K562 (cell line): Measurements from ENCODE around the gene ERBB4. TPM values are rescaled to one million over a fixed set of nuclear protein-coding genes. Genes with fewer than 3 reads are reported as not detected.

Experiments
- ATAC-seq: fragments of 200-7000 bp; cut with Tn5 transposase; 3 replicates; pipeline ENCODE4 v1.9.1; 2020; ENCODE audit warnings: moderate library complexity
- BruUV-seq: library from RNA; stranded (reverse); fragments of 400-500 nt; replicated peaks from 2 replicates; lab custom pipeline; 2021; lab: Mats Ljungman, UMichigan
- CTCF ChIA-PET: fragments of 300-600 bp; formaldehyde crosslinking; extraction: SDS; loops from one replicate; lab custom pipeline; 2021; ENCODE audit warnings: low intra/inter-chr PET ratio; lab: Yijun Ruan, JAX
- POLR2A ChIA-PET: fragments of 300-600, 350-650 bp; sonication (Branson Sonifier 250); formaldehyde crosslinking; extraction: SDS; loops from one replicate; lab custom pipeline; 2021; ENCODE audit warnings: antibody characterized with exemption, inconsistent platforms; lab: Yijun Ruan, JAX
- DNase-seq, 4 experiments: peaks; one replicate each; pipeline versions ENCODE4 v3.0.0 to v3.0.0-alpha.2; 2011 to 2018; ENCODE audit warnings: low spot score in 3 of 4, mixed read lengths in 3 of 4; ENCODE audit errors: extremely low read depth in 1 of 4
- FAIRE-seq: peaks from 2 replicates; lab custom pipeline; 2011; peaks lifted over from hg19 to GRCh38; lab: Jason Lieb, UNC
- H2AFZ ChIP-seq: 2 replicates; pipeline ENCODE4 v1.6.0; 2011; ENCODE audit warnings: low read depth, low read length, control low read depth, inconsistent platforms
- H3K27ac ChIP-seq: fragments of 200-600 bp; 3 replicates; pipeline ENCODE4 v1.8.0; 2011; ENCODE audit warnings: low read depth, mild to moderate bottlenecking, control low read depth, inconsistent platforms, low read length, moderate library complexity, mixed read lengths; ENCODE audit errors: extremely low read depth
- H3K27me3 ChIP-seq, 2 experiments: fragments of 300-600 bp in 1 of 2; 2 replicates in 1 of 2; 3 replicates in 1 of 2; pipeline versions ENCODE4 v1.6.0 to v1.8.0; 2011; ENCODE audit warnings: inconsistent platforms in 2 of 2, low read length in 2 of 2, mild to moderate bottlenecking in 1 of 2, mixed read lengths in 1 of 2, moderate library complexity in 1 of 2; ENCODE audit not compliant: control insufficient read depth in 2 of 2, insufficient read depth in 2 of 2
- H3K36me3 ChIP-seq: fragments of 300-600 bp; 3 replicates; pipeline ENCODE4 v1.8.0; 2011; ENCODE audit warnings: mild to moderate bottlenecking, low read length, inconsistent platforms; ENCODE audit not compliant: control insufficient read depth, insufficient read depth
- H3K4me1 ChIP-seq, 2 experiments: fragments of 200-600 bp in 1 of 2; replicated peaks in 1 of 2; 2 replicates in 1 of 2; 3 replicates in 1 of 2; pipeline versions ENCODE4 v1.5.1 to v1.8.0; 2011; ENCODE audit warnings: inconsistent platforms in 2 of 2, low read length in 2 of 2, mild to moderate bottlenecking in 1 of 2, mixed read lengths in 1 of 2, moderate library complexity in 1 of 2; ENCODE audit not compliant: control insufficient read depth in 2 of 2, insufficient read depth in 2 of 2
- H3K4me2 ChIP-seq: 2 replicates; pipeline ENCODE4 v1.6.1; 2011; ENCODE audit warnings: low read length, control low read depth, inconsistent platforms, mixed read lengths; ENCODE audit not compliant: insufficient read depth
- H3K4me3 ChIP-seq: fragments of 200-600 bp; sonication (generic), shearing (Covaris generic); 2 replicates; pipeline ENCODE4 v1.5.1; 2016; ENCODE audit warnings: control low read depth, inconsistent platforms
- H3K79me2 ChIP-seq: fragments of 200-600 bp; 3 replicates; pipeline ENCODE4 v1.8.0; 2011; ENCODE audit warnings: low read length, inconsistent platforms; ENCODE audit not compliant: control insufficient read depth, insufficient read depth
- H3K9ac ChIP-seq, 2 experiments: 2 replicates each; pipeline versions ENCODE4 v1.6.0 to v1.6.1; 2011; ENCODE audit warnings: low read depth in 2 of 2, low read length in 2 of 2, control low read depth in 1 of 2, inconsistent platforms in 1 of 2, mild to moderate bottlenecking in 1 of 2, mixed read lengths in 1 of 2; ENCODE audit not compliant: insufficient read depth in 1 of 2
- H3K9me1 ChIP-seq: one replicate; pipeline ENCODE4 v1.6.0; 2011; ENCODE audit warnings: inconsistent platforms, mild to moderate bottlenecking, low read length, moderate library complexity; ENCODE audit not compliant: control insufficient read depth, insufficient read depth
- H3K9me3 ChIP-seq: replicated peaks from 2 replicates; pipeline ENCODE4 v1.5.1; 2011; ENCODE audit warnings: low read depth, low read length, inconsistent platforms; ENCODE audit not compliant: control insufficient read depth, insufficient read depth
- H4K20me1 ChIP-seq: replicated peaks from 2 replicates; pipeline ENCODE4 v1.6.1; 2011; ENCODE audit warnings: low read length, inconsistent platforms, mixed read lengths; ENCODE audit not compliant: control insufficient read depth, insufficient read depth
- CSDE1 ChIP-seq, 2 experiments: fragments of 450-650 bp; IDR thresholded peaks; 2 replicates each; pipeline ENCODE4 v1.6.1; 2016; ENCODE audit warnings: mild to moderate bottlenecking in 1 of 2
- ESRRB ChIP-seq: fragments of 250-450 bp; sonication (Bioruptor Pico); IDR thresholded peaks from 2 replicates; pipeline ENCODE4 v1.5.0; 2020; ENCODE audit warnings: mild to moderate bottlenecking, moderate library complexity, borderline replicate concordance
- PYGO2 ChIP-seq: fragments of 450-650 bp; IDR thresholded peaks from 2 replicates; pipeline ENCODE4 v1.6.1; 2016; ENCODE audit warnings: mild to moderate bottlenecking, missing genetic modification characterization, moderate library complexity, missing compliant biosample characterization
- RB1 ChIP-seq: fragments of 450-650 bp; IDR thresholded peaks from 2 replicates; pipeline ENCODE4 v1.6.1; 2017; ENCODE audit warnings: low read depth, mild to moderate bottlenecking
- RBM39 ChIP-seq: fragments of 200-400 bp; formaldehyde crosslinking; optimal IDR thresholded peaks from 2 replicates; pipeline ENCODE3; 2018; ENCODE audit warnings: low read depth, low read length
- SP2 ChIP-seq: IDR thresholded peaks from 2 replicates; pipeline ENCODE4 v1.6.1; 2011; ENCODE audit warnings: mild to moderate bottlenecking, low read depth, low read length, moderate library complexity; ENCODE audit not compliant: poor library complexity, severe bottlenecking; ENCODE audit errors: extremely low read depth
- ZBTB49 ChIP-seq: sonication (generic); formaldehyde crosslinking; IDR thresholded peaks from 2 replicates; pipeline ENCODE4 v1.8.0; 2022; ENCODE audit warnings: missing genetic modification reagents, mild to moderate bottlenecking, borderline replicate concordance
- WGBS: fragments of 100-300 bp; shearing (Covaris generic); methylation state at CpG from one replicate; pipeline ENCODE4 v1.1.6; 2016; ENCODE audit warnings: low coverage, mixed read lengths; ENCODE audit not compliant: insufficient coverage; ENCODE audit errors: missing lambda C conversion rate; 5-methylcytosine and 5-hydroxymethylcytosine counted together
- in situ Hi-C: fragments of 300-500 bp; cut with MboI; formaldehyde crosslinking; loops from 4 replicates; pipeline ENCODE4 v1.15.0; 2018; ENCODE audit warnings: inconsistent platforms, mixed read lengths
- intact Hi-C: fragments of 100-400 bp; cut with micrococcal nuclease; formaldehyde crosslinking; loops from 2 replicates; pipeline ENCODE4 v1.14.2; 2022
- polyA plus RNA-seq, 8 experiments: library from polyadenylated mRNA; depleted of rRNA in 4 of 8; stranded (reverse) in 5 of 8; unstranded in 3 of 8; fragments of >200 nt; fragmentation: Nextera tagmentation in 2 of 8; fragmentation: Illumina TruSeq in 1 of 8; extraction: Ambion mirVana in 2 of 8; extraction: Trizol in 1 of 8; gene quantifications; 2 replicates each; pipeline versions ENCODE4 v1.2.1 to v1.2.3, GENCODE V29; 2011 to 2014; ENCODE audit warnings: inconsistent platforms in 1 of 8, missing spikeins in 1 of 8
- total RNA-seq, 7 experiments: library from RNA; depleted of rRNA in 6 of 7; stranded (reverse); fragments of >200 nt in 6 of 7; fragmentation: Illumina TruSeq in 2 of 7; extraction: Trizol in 2 of 7; gene quantifications; 2 replicates each; pipeline versions ENCODE4 v1.2.1 to v1.2.3, GENCODE V29; 2011 to 2021; ENCODE audit warnings: low replicate concordance in 1 of 7
- TF ChIP-seq, protein P1 (sequence below): IDR thresholded peaks from 2 replicates; pipeline ENCODE4 v1.6.1; 2012; ENCODE audit warnings: low read depth, low read length, improper control_type of control experiment, borderline replicate concordance

Gene ERBB4
- total and polyA plus RNA-seq, 9 of the 15 experiments (the other 6 are each of a cell fraction or from before 2014, with no cell fraction given): not detected

DNA sequence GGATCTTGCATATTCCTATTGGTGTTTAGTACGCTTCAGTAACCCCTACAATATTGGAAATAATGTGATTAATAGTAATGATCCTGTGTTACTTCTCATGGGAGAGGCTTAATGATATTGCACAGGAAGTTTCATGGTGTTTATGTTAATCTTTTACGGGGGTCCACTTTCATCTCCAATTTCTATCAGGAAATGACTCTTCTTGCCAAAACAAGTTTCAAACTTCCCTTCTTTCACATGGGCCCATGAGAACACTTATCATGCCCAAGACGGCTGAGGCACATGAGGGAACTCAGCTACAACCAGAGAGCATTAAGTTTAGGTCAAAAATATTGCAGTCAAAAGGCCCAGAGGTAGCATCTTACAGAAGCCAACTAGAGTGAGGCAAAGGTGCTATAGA, 7.6 kb downstream of the ERBB4 start:
- no peaks in the 10 kb centered on the region for H3K36me3 ChIP-seq
- H3K79me2 ChIP-seq: no peaks in the 10 kb centered on the region
- FAIRE-seq (no peak), DNase-seq (no peak), ATAC-seq (no peak)
- CTCF ChIA-PET: no interaction called here
- H4K20me1 ChIP-seq: no peaks in the 10 kb centered on the region
- H3K4me2 ChIP-seq: no peak overlapping the region
- no peaks in the 10 kb centered on the region for H3K27me3 ChIP-seq
- TF ChIP-seq RB1 (no peak), PYGO2 (tag) (no peak), SP2 (no peak), RBM39 (no peak), CSDE1 (IDR thresholded peaks at IDR 0.05) (no peak), ESRRB (CRISPR knock-in tag) (no peak), ZBTB49 (CRISPR knock-in tag) (no peak)
- TF ChIP-seq, protein P1, sequence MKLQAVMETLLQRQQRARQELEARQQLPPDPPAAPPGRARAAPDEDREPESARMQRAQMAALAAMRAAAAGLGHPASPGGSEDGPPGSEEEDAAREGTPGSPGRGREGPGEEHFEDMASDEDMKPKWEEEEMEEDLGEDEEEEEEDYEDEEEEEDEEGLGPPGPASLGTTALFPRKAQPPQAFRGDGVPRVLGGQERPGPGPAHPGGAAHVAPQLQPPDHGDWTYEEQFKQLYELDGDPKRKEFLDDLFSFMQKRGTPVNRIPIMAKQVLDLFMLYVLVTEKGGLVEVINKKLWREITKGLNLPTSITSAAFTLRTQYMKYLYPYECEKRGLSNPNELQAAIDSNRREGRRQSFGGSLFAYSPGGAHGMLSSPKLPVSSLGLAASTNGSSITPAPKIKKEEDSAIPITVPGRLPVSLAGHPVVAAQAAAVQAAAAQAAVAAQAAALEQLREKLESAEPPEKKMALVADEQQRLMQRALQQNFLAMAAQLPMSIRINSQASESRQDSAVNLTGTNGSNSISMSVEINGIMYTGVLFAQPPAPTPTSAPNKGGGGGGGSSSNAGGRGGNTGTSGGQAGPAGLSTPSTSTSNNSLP: no peak
- no peaks in the 10 kb centered on the region for H3K9me3 ChIP-seq
- H3K27ac ChIP-seq: no peak overlapping the region
- BruUV-seq: no TSS peak
- WGBS: 0% methylated on average over 3 of the region's 3 CpGs
- H3K9ac ChIP-seq: no peak overlapping the region
- no peak overlapping the region for H2AFZ ChIP-seq
- H3K4me1 ChIP-seq: no peaks in the 10 kb centered on the region
- intact Hi-C loops (no loop called here), in situ Hi-C loops (no loop called here)
- POLR2A ChIA-PET: no interaction called here
- no peaks in the 10 kb centered on the region for H3K9me1 ChIP-seq
- no peak overlapping the region for H3K4me3 ChIP-seq
